Sigmoid colon (tissue), 7 donors: ENCODE measurements around the gene ANKHD1. TPM values are rescaled to one million over a fixed set of nuclear protein-coding genes. Genes with fewer than 3 reads are reported as not detected.
A peak's percentile ranks its signal among the peaks of the same experiment; 100 is the strongest.

Experiments used
- DNase-seq: peaks from one replicate; pipeline ENCODE4 v3.0.0-alpha.2; 2019
- H3K27ac ChIP-seq, 4 donors: fragments of 200-600 bp; sonication (generic); one replicate each; pipeline ENCODE4 v1.5.1; 2016 to 2019; ENCODE audit warnings: mild to moderate bottlenecking in 1 of 4
- H3K27me3 ChIP-seq, 3 donors: fragments of 200-600 bp; sonication (generic); one replicate each; pipeline ENCODE4 v1.5.1; 2019; ENCODE audit warnings: mild to moderate bottlenecking in 1 of 3
- H3K36me3 ChIP-seq, 4 donors: fragments of 200-600 bp; sonication (generic); one replicate each; pipeline ENCODE4 v1.5.1; 2016 to 2019
- H3K4me1 ChIP-seq, 4 donors: fragments of 200-600 bp; sonication (generic); one replicate each; pipeline ENCODE4 v1.5.1; 2017 to 2019
- H3K4me3 ChIP-seq, 4 donors: fragments of 200-600 bp; sonication (generic); one replicate each; pipeline ENCODE4 v1.5.1; 2017 to 2019; ENCODE audit warnings: mild to moderate bottlenecking in 2 of 4, moderate library complexity in 1 of 4
- H3K9me3 ChIP-seq, 4 donors: fragments of 200-600 bp in 3 of 4; sonication (generic) in 3 of 4; one replicate each; pipeline versions ENCODE4 v1.5.1 to v1.6.1; 2013 to 2019
- EP300 ChIP-seq, 4 donors: sonication (generic); formaldehyde crosslinking; IDR thresholded peaks; one replicate each; pipeline ENCODE4 v1.6.1; 2017; ENCODE audit warnings: antibody characterized with exemption in 4 of 4
- POLR2A ChIP-seq, 2 donors: fragments of 450-650 bp; IDR thresholded peaks; one replicate each; pipeline ENCODE4 v1.6.1; 2016; ENCODE audit warnings: antibody characterized with exemption in 2 of 2, mild to moderate bottlenecking in 2 of 2, moderate library complexity in 2 of 2
- POLR2AphosphoS5 ChIP-seq, 4 donors: sonication (generic); formaldehyde crosslinking; IDR thresholded peaks; one replicate each; pipeline ENCODE4 v1.6.1; 2017; ENCODE audit warnings: antibody characterized with exemption in 4 of 4
- WGBS, 2 donors: extraction: QIAGEN DNeasy Blood & Tissue Kit; methylation state at CpG; one replicate each; pipeline ENCODE4 v1.1.7; 2013; 5-methylcytosine and 5-hydroxymethylcytosine counted together
- intact Hi-C: fragments of 100-400 bp; cut with DNase I; formaldehyde crosslinking; loops from one replicate; pipeline ENCODE4 v1.15.1; 2023
- polyA plus RNA-seq, 3 donors: library from polyadenylated mRNA; stranded (reverse); fragments of 200-250 nt; gene quantifications; one replicate each; pipeline ENCODE4 v1.2.3, GENCODE V29; 2013
- total RNA-seq, 4 donors: library from RNA; depleted of rRNA; stranded (reverse); fragments of >200 nt; gene quantifications; one replicate each; pipeline ENCODE4 v1.1.0, GENCODE V29; 2016
- TF ChIP-seq, protein P1 (sequence below), 4 experiments: fragments of 450-650 bp in 3 of 4; fragments of 200-600 bp in 1 of 4; IDR thresholded peaks; one replicate each; pipeline ENCODE4 v1.5.1; 2016 to 2019; ENCODE audit warnings: antibody characterized with exemption in 4 of 4, mild to moderate bottlenecking in 3 of 4, moderate library complexity in 2 of 4
- donor health status: healthy with polysubstance abuse.
- donor health status: Bipolar disorder and iron deficiency.
- donor health status: healthy.

ANKHD1 gene
- total and polyA plus RNA-seq, 7 donors = 25.8 to 109 (median 93.5) TPM

DNA sequence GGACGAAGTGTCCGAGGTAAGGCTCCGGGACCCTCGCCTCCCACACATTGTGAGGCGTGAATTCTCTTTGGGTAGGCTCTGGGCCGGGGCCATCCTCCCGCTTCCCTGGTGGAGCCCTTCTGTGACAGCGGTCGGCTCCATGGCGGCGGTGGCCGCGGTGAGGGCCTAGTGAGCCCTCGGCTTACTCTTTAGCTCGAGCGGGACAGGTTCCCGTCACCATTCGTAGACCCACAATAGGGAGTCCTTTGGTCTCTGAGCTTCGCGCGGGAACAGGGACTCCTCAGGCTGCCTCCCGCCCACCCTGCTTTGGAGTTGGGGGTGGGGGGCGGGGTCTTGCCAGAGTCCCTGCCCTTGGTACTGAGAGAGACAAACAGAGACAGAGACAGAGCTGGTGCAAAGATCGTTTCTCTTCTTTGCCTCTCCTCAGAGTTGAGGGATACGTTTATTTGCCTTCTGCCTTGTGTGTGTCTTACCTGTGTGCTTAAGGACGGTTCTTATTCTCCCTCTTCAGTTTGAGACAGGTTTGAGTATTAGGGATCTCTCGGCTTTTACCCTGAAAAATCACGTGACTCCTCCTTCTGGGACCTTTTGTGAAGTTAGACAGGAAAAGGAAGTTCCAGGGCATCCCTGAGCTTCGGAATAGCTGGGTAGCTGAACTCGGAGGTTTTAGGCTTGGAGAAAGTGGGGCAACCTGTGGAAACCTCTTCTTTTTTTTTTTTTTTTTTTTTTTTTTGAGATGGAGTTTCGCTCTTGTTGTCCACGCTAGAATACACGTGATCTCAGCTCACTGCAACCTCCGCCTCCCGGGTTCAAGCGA is 833 bp downstream of the ANKHD1 start:
- intact Hi-C loops = loop anchor here (5.0 kb wide), 3 partner anchors 145 to 290 kb away; partner anchors contain the start of genes EIF4EBP3, HARS1, HARS2 and IK
- Histone ChIP-seq H3K9me3 (no peaks in the 10 kb centered on the region), H3K27me3 (no peaks in the 10 kb centered on the region), H3K4me1 (peaks cover 0 to 53% (median 46%) of the 10 kb centered on the region in 4 donors), H3K36me3 (peaks cover 0 to 9% (median 0%) of the 10 kb centered on the region in 4 donors), H3K4me3 (peak overlapping the region; percentile 90 to 98 (median 96)), H3K27ac (peak overlapping the region; percentile 98 to 99 (median 99))
- TF ChIP-seq POLR2A (IDR thresholded peaks at IDR 0.05) = no peak
- TF ChIP-seq EP300 (IDR thresholded peaks at IDR 0.05) = no peak
- TF ChIP-seq, protein P1, sequence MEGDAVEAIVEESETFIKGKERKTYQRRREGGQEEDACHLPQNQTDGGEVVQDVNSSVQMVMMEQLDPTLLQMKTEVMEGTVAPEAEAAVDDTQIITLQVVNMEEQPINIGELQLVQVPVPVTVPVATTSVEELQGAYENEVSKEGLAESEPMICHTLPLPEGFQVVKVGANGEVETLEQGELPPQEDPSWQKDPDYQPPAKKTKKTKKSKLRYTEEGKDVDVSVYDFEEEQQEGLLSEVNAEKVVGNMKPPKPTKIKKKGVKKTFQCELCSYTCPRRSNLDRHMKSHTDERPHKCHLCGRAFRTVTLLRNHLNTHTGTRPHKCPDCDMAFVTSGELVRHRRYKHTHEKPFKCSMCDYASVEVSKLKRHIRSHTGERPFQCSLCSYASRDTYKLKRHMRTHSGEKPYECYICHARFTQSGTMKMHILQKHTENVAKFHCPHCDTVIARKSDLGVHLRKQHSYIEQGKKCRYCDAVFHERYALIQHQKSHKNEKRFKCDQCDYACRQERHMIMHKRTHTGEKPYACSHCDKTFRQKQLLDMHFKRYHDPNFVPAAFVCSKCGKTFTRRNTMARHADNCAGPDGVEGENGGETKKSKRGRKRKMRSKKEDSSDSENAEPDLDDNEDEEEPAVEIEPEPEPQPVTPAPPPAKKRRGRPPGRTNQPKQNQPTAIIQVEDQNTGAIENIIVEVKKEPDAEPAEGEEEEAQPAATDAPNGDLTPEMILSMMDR (IDR thresholded peaks at IDR 0.05) = no peak
- TF ChIP-seq POLR2AphosphoS5 (IDR thresholded peaks at IDR 0.05) = no peak
- 1 to 2% methylated on average over 36 of the region's 36 CpGs for WGBS, 2 donors
- DNase-seq = peak; percentile 73

DNA sequence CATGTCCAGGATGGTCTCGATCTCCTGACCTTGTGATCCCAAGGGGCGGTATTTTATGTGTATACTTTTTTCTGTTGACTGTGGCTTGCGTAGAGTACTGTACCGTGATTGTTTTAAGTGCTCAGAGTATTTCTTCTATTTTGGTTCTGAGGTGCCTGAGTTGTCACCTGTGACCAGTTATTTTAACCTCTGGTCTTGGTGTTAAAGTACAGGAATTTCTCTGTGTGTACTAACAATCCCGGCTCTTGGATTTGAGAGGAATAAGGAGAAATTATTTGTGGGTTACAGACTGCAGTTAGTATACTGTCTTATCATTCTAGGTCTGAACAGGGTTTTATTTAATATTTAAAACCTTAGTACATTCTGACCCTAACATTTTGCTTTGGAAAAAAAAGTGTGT is 2.0 kb downstream of the ANKHD1 start:
- 44 to 63% methylated on average over 5 of the region's 5 CpGs for WGBS, 2 donors
- H3K9me3 ChIP-seq = no peaks in the 10 kb centered on the region
- peaks cover 0 to 9% (median 0%) of the 10 kb centered on the region in 4 donors for H3K36me3 ChIP-seq
- intact Hi-C loops = loop anchor here (5.0 kb wide), 3 partner anchors 144 to 289 kb away; partner anchors contain the start of genes EIF4EBP3, HARS1, HARS2 and IK
- H3K4me3 ChIP-seq = peak overlapping the region in 3 of 4 donors; percentile 90 to 98 (median 94)
- H3K27me3 ChIP-seq = no peaks in the 10 kb centered on the region
- H3K4me1 ChIP-seq = peaks cover 0 to 57% (median 48%) of the 10 kb centered on the region in 4 donors
- TF ChIP-seq POLR2AphosphoS5 (IDR thresholded peaks at IDR 0.05) (no peak), POLR2A (IDR thresholded peaks at IDR 0.05) (no peak), EP300 (IDR thresholded peaks at IDR 0.05) (no peak)
- TF ChIP-seq, protein P1 (IDR thresholded peaks at IDR 0.05) = no peak
- no peak for DNase-seq
- H3K27ac ChIP-seq = no peak overlapping the region

DNA sequence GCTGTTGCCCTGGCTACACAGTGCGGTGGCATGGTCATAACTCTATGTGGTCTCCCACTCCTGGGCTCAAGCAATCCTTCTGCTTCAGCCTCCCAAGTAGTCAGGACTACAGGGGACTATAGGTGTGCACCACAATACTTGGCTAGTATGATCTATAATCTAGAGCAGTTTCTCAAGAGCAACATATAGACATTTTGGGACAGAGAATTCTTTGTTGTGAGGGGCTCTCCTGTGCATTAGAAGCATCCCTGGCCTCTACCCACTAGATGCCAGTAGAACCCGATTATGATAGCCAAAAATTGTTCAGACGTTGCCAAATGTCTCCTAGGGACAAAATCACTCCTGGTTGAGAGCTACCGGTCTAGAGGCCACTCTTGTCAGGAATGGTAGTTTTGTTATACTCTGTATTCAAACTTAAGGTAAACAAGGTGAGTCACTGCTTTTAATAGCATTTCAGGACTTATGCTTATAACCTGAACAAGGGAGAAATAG is 7.2 kb downstream of the ANKHD1 start:
- no peaks in the 10 kb centered on the region for H3K27me3 ChIP-seq
- no peak overlapping the region for H3K27ac ChIP-seq
- TF ChIP-seq POLR2AphosphoS5 (IDR thresholded peaks at IDR 0.05) (no peak), EP300 (IDR thresholded peaks at IDR 0.05) (no peak), POLR2A (IDR thresholded peaks at IDR 0.05) (no peak)
- TF ChIP-seq, protein P1 (IDR thresholded peaks at IDR 0.05) = no peak
- no peak for DNase-seq
- H3K36me3 ChIP-seq = peaks cover 0 to 9% (median 0%) of the 10 kb centered on the region in 4 donors
- no peak overlapping the region for H3K4me3 ChIP-seq
- 31 to 72% methylated on average over 4 of the region's 4 CpGs for WGBS, 2 donors
- no peaks in the 10 kb centered on the region for H3K9me3 ChIP-seq
- H3K4me1 ChIP-seq = peaks cover 0 to 79% (median 46%) of the 10 kb centered on the region in 4 donors
- intact Hi-C loops = no loop called here

DNA sequence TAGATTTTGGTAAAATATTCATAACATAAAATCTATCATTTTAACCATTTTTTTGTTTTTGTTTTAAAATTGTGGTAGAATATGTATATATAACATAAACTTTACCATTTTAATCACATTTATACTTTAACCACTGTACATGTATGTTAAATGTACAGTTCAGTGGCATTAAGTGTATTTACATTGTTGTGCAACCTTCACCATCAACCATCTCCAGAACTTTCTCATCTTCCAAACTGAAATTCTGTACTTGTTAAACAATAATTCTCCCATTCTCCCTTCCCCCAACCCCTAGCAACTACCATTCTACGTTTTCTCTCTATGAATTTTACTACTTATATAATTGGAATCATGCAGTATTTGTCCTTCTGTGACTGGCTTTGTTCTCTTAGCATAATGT is 11.6 kb downstream of the ANKHD1 start:
- no peak for DNase-seq
- 59 to 69% methylated on average over 1 of the region's 1 CpG for WGBS, 2 donors
- intact Hi-C loops = no loop called here

More for the DNA sequence above, 11.6 kb downstream of the ANKHD1 start:
- Histone ChIP-seq H3K27ac (no peak overlapping the region), H3K27me3 (no peaks in the 10 kb centered on the region), H3K9me3 (no peaks in the 10 kb centered on the region), H3K4me1 (peaks cover 0 to 50% (median 24%) of the 10 kb centered on the region in 4 donors), H3K36me3 (no peaks in the 10 kb centered on the region), H3K4me3 (no peak overlapping the region)
- TF ChIP-seq, protein P1 (IDR thresholded peaks at IDR 0.05) = no peak
- TF ChIP-seq POLR2A (IDR thresholded peaks at IDR 0.05) (no peak), EP300 (IDR thresholded peaks at IDR 0.05) (no peak), POLR2AphosphoS5 (IDR thresholded peaks at IDR 0.05) (no peak)
